Measurements from ENCODE around the gene BUB3. TPM values are rescaled to one million over a fixed set of nuclear protein-coding genes. Genes with fewer than 3 reads are reported as not detected.

The BUB3 gene
- total and polyA plus RNA-seq, 2 of the 13 experiments (the other 11 are each of a cell fraction or from before 2014, with no cell fraction given) = 174 to 188 TPM

DNA sequence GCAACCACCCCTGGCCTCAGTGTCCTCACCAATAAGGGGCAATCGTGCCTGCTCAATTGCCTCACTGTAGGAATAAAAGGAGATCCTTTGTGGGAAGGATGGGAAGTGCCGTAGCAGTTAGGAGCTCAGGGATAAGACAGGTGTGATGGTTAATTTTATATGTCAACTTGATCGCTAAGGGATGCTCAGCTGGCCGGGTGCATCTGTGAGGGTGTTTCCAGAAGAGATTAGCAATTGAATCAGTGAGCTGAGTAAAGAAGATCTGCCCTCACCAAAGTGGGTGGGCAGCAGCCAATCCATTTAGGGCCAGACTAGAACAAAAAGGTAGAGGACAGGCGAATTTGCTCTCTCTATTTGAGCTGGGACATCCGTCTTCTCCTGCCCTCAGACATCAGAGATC is 46.3 kb downstream of the BUB3 start:
- ChIA-PET POLR2A (no interaction called here), CTCF (ENCODE audit: low intra/inter-chr PET ratio, low total read pairs) (no interaction called here)
- Histone ChIP-seq H3K9me3 (ENCODE audit: low read length) (no peaks in the 10 kb centered on the region), H3K4me1 (ENCODE audit: insufficient read depth, low read length) (peaks cover 37% of the 10 kb centered on the region), H3K9ac (ENCODE audit: insufficient read depth, low read depth, low read length) (no peak overlapping the region), H3K27me3 (ENCODE audit: control insufficient read depth in 1 of 2, insufficient read depth in 2 of 2, low read length in 2 of 2) (no peaks in the 10 kb centered on the region; a peak in 1 of 5 replicates), H3K4me3 (replicated peaks in 1 of 3; ENCODE audit: insufficient read depth in 1 of 3, low read depth in 2 of 3, low read length in 3 of 3) (no peak overlapping the region), H4K20me1 (ENCODE audit: insufficient read depth, low read length) (no peaks in the 10 kb centered on the region), H3K4me2 (ENCODE audit: low read depth, low read length) (no peak overlapping the region), H2AFZ (ENCODE audit: low read length) (no peak overlapping the region), H3K27ac (ENCODE audit: extremely low read length, insufficient read depth, low read length) (no peak overlapping the region), H3K79me2 (ENCODE audit: insufficient read depth, low read length) (no peaks in the 10 kb centered on the region), H3K36me3 (replicated peaks in 1 of 2; ENCODE audit: control insufficient read depth in 1 of 2, insufficient read depth in 2 of 2, low read length in 2 of 2) (no peaks in the 10 kb centered on the region)
- FAIRE-seq = no peak
- DNase-seq (ENCODE audit: low spot score) = no peak
- 67% methylated on average over 6 of the region's 6 CpGs for WGBS (ENCODE audit: low lambda C conversion rate)
- TF ChIP-seq PCBP2 (optimal IDR thresholded peaks at IDR 0.05; ENCODE audit: low read depth, low read length, poor library complexity, severe bottlenecking) (no peak), NRL (CRISPR knock-in tag; IDR thresholded peaks at IDR 0.05; ENCODE audit: borderline replicate concordance) (no peak), SMYD3 (CRISPR knock-in tag; IDR thresholded peaks at IDR 0.05) (no peak), NFE2L2 (IDR thresholded peaks at IDR 0.05; ENCODE audit: low read length) (no peak), SKI (IDR thresholded peaks at IDR 0.05; ENCODE audit: partially characterized antibody) (no peak), RBM22 (optimal IDR thresholded peaks at IDR 0.05; ENCODE audit: low read length) (no peak), ZNF607 (CRISPR knock-in tag; IDR thresholded peaks at IDR 0.05; ENCODE audit: borderline replicate concordance) (no peak), FOSL1 (CRISPR knock-in tag; IDR thresholded peaks at IDR 0.05; ENCODE audit: borderline replicate concordance) (no peak), ZNF468 (CRISPR knock-in tag; IDR thresholded peaks at IDR 0.05) (no peak), ZNF7 (CRISPR knock-in tag; IDR thresholded peaks at IDR 0.05) (no peak), RAD51 (IDR thresholded peaks at IDR 0.05; ENCODE audit: borderline replicate concordance) (no peak), RORA (CRISPR knock-in tag; IDR thresholded peaks at IDR 0.05) (no peak), ZBTB7B (CRISPR knock-in tag; IDR thresholded peaks at IDR 0.05) (no peak), ZBTB8A (CRISPR knock-in tag; IDR thresholded peaks at IDR 0.05; ENCODE audit: borderline replicate concordance, low read depth) (no peak), NFATC3 (CRISPR knock-in tag; IDR thresholded peaks at IDR 0.05) (no peak), ZSCAN9 (CRISPR knock-in tag; IDR thresholded peaks at IDR 0.05; ENCODE audit: borderline replicate concordance) (no peak), IRX3 (CRISPR knock-in tag; IDR thresholded peaks at IDR 0.05; ENCODE audit: borderline replicate concordance, low read depth) (no peak)
- in situ Hi-C loops (cut with HindIII; ENCODE audit: extremely low pct_ligation_motif_present, low pct_unique_long_range_greater_than_20kb) = no loop called here
- intact Hi-C loops (cut with micrococcal nuclease; ENCODE audit: unreplicated experiment) = loop anchor here (10.0 kb wide), 1 partner anchor 46 kb away; the partner anchor contains the start of gene BUB3
- BruUV-seq (replicated peaks) = no TSS peak
- ATAC-seq = no peak

Data from HepG2 (cell line).